KBM-7 (cell line): ENCODE results near the gene COP1.
"Not testable (repeated sequence)": the region's sequence is repeated elsewhere in the genome, so short reads cannot be mapped to it uniquely, and the experiment has no call there.

ENCODE experiments used
- DNase-seq: peaks from one replicate; pipeline ENCODE4 v3.0.0-alpha.2; 2015
- in situ Hi-C: fragments of 300-500 bp; cut with MboI; formaldehyde crosslinking; loops from 2 replicates; pipeline ENCODE4 v1.14.3; 2020; ENCODE audit warnings: low sequenced_read_pairs, low pct_unique_long_range_greater_than_20kb, mixed read lengths

Gene COP1

GRCh38 chr1:176058686-176059085 is 148.4 kb downstream of the COP1 start:
- DNase-seq: no peak

GRCh38 chr1:176056312-176056711 is 150.8 kb downstream of the COP1 start:
- DNase-seq: no peak
- in situ Hi-C loops: loop anchor here (25.0 kb wide), 1 partner anchor 694 kb away; no protein-coding TSS in a partner anchor

More at GRCh38 chr1:176058686-176059085, 148.4 kb downstream of the COP1 start:
- in situ Hi-C loops: loop anchor here (25.0 kb wide), 1 partner anchor 696 kb away; no protein-coding TSS in a partner anchor

GRCh38 chr1:176055398-176055797 is 151.7 kb downstream of the COP1 start:
- in situ Hi-C loops: loop anchor here (25.0 kb wide), 1 partner anchor 693 kb away; no protein-coding TSS in a partner anchor
- DNase-seq: no peak

DNA sequence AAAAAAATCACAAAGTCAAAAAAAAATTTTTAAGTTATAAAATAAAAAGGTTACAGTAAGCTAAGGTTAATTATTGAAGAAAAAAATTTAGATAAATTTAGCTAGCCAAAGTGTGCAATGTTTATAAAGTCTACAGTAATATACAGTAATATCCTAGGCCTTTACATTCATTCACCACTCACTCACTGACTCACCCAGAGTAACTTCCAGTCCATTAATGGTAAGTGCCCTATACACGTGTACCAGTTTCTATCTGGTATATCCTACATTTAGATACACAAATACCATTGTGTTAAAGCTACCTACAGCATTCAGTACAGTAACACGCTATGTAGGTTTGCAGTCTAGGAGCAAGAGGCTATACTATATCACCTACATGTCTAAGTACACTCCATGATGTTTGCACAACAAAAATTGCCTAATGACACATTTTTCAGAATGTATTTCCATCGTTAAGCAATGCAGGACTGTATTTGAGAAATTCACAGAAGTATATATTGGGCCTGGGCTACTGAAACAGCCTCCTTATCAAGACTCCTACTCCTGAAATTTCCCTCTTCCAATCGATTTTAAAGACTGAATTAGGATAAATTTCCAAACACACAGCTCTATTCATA is 155.1 kb downstream of the COP1 start:
- in situ Hi-C loops: loop anchor here (25.0 kb wide), 1 partner anchor 690 kb away; no protein-coding TSS in a partner anchor
- DNase-seq: no peak

DNA sequence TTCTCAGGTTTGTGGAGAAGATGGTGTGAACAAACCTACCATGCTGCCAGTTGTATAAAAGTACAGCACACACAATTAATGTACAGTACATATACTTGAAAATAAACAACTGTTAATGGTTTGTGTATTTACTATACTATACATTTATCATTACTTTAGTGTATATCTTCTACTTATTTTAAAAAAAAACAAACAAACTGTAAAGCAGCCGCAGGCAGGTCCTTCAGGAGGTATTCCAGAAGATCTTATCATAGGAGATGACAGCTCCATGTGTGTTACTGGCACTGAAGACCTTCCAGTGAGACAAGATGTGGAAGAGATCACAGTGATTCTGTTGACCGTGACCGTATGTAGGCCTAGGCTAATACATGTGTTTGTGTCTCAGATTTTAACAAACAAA is 155.7 kb downstream of the COP1 start:
- DNase-seq: no peak
- in situ Hi-C loops: loop anchor here (25.0 kb wide), 1 partner anchor 689 kb away; no protein-coding TSS in a partner anchor

GRCh38 chr1:176049582-176049981 is 157.5 kb downstream of the COP1 start:
- no peak for DNase-seq
- in situ Hi-C loops: no loop called here

GRCh38 chr1:176046926-176047325 is 160.2 kb downstream of the COP1 start:
- in situ Hi-C loops: no loop called here
- DNase-seq: no peak

DNA sequence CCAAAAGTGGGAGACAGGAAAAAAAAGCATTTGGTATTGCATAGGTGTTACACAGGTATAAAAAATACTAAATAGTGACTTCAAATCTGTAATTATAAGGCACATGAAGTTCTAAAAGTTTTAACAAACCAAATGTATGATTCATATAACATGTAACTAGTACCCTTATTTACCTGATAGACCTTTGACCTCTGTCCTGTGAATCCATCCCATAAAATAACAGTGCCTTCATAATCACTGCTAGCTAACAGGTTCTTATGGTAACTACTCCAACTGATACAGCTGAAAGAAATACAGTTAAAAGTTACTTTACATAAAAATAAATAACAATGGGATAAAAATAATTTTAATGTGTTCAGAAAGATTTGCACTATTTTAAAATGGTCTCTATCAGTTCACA is 163.5 kb downstream of the COP1 start:
- no peak for DNase-seq
- in situ Hi-C loops: no loop called here

DNA sequence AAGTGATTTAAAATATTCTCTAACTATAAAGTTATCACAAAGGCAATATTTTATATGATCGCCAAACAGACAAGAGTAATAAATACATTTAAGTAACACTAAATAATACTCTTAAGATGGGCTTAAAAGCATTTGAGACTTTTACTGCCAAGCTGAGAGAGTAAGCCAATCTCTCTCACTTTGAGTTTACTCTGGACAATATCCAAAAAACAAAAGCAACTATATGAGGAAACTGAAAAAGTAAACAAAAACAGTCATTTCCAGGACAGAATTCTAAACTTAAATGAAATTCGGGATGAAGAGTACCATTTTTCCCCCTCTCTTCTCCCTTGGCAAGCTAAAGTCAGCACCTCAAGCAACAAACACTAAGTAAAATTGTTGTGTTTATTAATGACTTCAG is 173.2 kb downstream of the COP1 start:
- in situ Hi-C loops: no loop called here
- DNase-seq: no peak

GRCh38 chr1:176033474-176033873 is 173.6 kb downstream of the COP1 start:
- in situ Hi-C loops: no loop called here
- no peak for DNase-seq

DNA sequence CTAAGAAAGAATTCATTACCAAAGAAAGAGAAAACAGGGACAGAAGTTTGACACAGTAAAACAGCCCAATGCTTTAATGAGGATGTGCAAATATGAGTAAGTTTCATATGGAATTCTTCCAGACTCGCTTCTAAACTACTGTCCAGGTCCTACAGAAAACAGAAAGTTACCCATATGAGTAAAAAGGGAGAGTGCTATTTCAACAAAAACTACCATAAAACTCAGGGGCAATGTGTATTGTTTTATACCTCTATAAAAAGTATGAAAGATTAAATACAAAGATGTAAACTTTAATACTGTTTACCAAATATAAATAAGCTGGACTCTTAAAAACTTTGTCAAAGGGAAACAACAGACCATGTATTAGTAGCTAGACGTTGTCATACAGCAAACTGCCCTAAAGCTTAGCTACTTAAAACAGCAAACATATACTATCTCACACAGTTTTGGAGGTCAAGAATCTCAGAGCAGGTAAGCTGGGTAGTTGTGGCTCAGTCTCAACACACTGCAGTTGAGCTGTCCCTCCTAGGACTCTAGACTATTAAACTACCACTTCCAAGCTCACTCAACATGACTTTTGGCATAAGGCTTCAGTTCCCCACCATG is 174.9 kb downstream of the COP1 start:
- DNase-seq: no peak
- in situ Hi-C loops: no loop called here

DNA sequence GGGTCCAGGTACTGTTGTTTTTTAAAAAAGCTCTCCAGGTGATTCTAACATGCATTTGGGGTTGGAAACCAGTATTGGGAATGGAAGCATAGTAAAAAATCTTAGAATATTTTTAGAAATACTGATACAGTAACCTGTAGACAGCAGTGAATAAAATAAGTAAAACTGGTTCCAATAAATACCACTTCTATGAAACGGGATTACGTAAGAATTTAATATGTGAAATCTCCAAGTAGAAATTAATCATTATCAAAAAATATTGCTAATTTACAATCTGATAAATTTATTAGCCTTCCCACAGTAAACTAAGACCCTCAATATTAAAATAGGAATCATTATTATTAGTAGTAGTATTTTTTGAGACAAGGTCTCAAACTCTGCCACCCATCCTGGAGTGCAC is 177.5 kb downstream of the COP1 start:
- in situ Hi-C loops: no loop called here
- no peak for DNase-seq

GRCh38 chr1:176029155-176029554 is 177.9 kb downstream of the COP1 start:
- in situ Hi-C loops: no loop called here
- DNase-seq: no peak

DNA sequence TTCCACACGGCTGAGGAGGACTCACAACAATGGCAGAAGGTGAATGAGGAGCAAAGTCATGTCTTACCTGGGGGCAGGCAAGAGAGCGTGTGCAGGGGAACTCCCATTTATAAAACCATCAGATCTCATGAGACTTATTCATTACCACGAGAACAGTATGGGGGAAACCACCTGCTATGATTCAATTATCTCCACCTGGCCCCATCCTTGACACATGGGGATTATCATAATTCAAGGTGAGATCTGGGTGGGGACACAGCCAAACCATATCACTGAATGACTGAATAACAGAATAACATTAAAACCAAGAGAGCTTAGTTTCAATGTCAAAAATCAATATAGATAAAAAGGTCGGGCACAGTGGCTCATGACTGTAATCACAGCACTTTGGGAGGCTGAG is 179.2 kb downstream of the COP1 start:
- in situ Hi-C loops, DNase-seq: not testable (repeated sequence)

DNA sequence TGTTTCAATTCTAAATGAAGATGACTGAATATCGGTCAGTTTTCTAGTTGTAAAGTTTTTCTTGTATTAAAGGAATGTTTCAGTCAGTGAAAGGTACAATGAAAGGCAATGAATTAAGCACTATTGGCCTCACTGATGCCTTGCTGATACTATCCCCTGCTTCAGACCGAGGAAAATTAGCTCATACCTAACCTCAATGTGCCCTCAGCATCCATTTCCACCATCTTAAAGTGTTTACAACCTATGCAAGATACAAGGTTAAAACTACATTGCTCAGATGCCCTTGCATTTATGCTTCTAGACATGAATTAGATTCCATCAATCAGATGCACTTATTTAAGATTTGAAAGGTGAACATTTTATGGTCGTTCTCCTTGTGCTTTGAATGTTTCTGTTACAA is 184.5 kb downstream of the COP1 start:
- in situ Hi-C loops: no loop called here
- no peak for DNase-seq

DNA sequence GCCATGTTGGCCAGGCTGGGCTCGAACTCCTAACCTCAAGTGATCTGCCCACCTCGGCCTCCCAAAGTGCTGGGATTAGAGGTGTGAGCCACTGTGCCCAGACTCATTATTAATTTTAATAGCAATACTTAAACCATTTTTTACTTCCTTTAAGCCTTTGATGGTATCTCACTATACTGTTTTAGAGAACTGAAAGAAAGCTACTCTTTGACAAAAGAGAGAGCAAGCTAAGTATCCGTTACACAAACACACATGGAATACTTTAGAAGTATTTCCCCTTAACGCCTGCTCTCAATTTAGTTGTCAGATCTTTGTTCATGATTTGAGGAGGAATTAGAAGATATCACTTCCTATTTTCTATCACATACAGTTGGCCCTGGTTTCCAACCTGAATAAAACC is 189.4 kb downstream of the COP1 start:
- no peak for DNase-seq
- in situ Hi-C loops: no loop called here

DNA sequence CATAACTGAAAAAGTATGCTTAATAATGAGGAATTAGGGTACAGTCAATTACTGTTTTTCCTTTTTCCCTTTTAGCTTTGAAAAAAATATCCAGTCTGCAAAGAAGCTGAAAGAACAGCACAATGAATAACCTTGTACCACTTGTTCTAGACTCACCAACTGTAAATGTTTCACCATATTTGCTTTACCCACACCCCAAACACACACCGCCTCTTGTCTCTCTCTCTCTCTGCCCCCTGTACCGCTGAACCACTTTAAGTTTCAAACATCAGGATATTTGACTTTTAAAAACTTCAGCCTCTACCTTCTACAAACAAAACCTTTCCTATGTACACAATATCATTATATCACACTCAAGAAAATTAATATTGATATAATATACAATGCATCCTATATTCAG is 197.1 kb downstream of the COP1 start:
- DNase-seq: no peak
- in situ Hi-C loops: no loop called here

DNA sequence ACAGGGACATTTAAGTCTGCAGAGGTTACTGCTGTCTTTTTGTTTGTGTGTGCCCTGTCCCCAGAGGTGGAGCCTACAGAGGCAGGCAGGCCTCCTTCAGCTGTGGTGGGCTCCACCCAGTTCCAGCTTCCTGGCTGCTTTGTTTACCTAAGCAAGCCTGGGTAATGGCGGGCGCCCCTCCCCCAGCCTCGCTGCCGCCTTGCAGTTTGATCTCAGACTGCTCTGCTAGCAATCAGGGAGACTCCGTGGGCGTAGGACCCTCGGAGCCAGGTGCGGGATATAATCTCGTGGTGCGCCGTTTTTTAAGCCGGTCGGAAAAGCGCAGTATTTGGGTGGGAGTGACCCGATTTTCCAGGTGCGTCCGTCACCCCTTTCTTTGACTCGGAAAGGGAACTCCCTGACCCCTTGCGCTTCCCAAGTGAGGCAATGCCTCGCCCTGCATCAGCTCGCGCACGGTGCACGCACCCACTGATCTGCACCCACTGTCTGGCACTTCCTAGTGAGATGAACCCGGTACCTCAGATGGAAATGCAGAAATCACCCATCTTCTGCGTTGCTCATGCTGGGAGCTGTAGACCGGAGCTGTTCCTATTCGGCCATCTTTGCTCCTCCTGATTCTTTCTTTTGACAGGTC is 199.2 kb downstream of the COP1 start:
- in situ Hi-C loops, DNase-seq: not testable (repeated sequence)

GRCh38 chr1:175994660-175995059 is 212.4 kb downstream of the COP1 start:
- DNase-seq, in situ Hi-C loops: not testable (repeated sequence)

GRCh38 chr1:175992825-175993224 is 214.3 kb downstream of the COP1 start:
- DNase-seq, in situ Hi-C loops: not testable (repeated sequence)
